ENCODE measurements around the gene CZIB.
"Not testable (repeated sequence)": the region's sequence is repeated elsewhere in the genome, so short reads cannot be mapped to it uniquely, and the experiment has no call there.

Gene CZIB

GRCh38 chr1:53188099-53188498, 32.3 kb downstream of the CZIB start:
- no peak for DNase-seq

DNA sequence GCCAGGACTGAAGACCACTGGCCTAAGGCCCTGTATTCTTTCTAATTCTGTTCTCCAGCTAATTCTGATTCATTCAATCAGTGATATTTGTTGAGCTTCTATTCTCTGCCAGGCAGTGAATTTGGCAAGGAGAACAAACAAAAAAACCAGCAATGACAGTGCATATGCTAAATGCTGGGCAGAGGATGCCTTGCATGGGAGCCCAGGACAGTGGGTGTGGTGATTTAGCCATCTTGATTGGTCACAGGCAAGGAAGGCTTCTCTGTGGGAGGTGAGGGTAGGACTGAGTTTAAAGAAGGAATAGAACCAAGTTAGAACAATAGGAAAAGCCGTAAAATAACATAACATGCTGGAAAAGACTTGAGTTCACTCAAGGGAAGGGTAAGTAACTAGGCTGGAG, 33.0 kb downstream of the CZIB start:
- DNase-seq = no peak

- no peak for DNase-seq
Observed at GRCh38 chr1:53186533-53186932, 33.9 kb downstream of the CZIB start.

- not testable (repeated sequence) for DNase-seq
Observed at GRCh38 chr1:53185955-53186297, 34.5 kb downstream of the CZIB start.

DNA sequence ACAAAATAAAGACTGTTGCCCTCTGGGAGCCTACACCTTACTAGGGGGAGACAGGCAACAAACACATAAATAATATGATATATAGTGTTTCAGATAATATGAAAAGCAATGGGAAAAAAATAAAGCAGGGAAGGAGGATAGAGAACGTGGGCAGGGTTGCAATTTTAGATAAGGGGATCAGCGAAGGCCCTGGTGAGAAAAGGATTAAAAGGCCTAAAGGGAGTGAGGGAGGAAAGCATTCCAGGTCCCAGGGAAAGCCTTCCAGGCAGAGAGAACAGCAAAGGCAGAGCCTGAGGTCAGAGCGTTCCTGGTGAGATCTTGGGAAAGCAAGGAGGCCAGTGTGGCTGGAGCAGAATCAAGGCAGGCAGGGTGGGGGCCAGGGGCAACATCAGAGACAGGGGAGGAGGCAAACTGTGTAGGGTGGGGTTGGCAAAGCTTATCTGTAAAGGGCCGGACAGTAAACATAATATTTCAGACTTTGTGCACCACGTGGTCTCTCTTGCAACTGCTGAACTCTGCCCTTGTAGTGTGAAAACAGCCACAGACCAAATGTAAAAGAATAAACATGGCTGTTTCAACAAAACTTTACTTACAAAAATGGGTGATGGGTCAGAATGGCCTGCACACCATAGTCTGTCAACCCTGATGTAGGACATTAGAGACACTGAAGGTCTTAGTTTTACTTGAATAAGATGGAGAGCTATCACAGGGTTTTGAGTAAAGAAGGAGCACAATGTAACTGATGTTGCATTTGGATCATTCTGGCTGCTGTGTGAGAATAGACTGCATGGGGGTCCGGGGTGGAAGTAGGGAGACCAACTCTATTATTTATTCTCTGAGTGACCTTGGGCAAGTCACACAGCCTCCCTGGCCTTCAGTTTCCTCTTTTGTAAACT, 37.1 kb downstream of the CZIB start:
- DNase-seq = no peak

DNA sequence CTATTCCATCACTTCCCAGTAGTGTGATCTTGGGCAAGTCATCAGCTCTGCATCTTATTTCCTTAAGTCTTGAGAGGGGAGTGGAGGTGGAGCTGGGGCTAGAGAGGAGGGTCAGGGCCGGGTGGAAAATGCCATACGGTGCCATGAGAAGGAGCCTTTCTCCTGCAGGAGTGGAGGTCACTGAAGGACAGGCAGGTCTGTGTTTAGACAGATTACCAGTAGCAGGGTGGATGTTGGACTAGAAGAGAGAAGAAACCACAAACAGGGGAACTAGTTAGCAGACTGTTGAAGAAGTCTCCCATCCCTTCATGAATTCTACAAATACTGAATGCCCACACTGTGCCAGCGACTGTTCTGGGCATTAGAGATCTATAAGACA, 37.7 kb downstream of the CZIB start:
- DNase-seq = no peak

GRCh38 chr1:53182111-53182593, 38.3 kb downstream of the CZIB start:
- peak; percentile 68 to 77 for DNase-seq

DNA sequence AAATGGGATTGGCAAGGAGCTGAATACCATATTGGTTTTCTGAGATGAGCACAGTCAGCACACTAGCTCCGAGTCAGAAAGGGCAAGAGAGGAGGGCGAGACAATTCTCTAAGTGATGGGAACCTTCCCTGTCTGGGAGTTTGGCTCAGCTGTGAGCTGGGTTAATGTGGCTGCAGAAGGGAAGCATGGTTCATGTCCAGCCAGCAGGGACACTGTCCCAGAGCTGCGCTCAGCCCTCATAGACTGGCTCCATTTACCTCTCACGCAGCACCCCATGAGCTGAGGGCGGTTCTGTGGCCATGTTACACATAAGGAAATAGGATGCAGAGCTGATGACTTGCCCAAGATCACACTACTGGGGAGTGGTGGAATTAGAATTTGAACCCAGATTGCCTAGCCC, 39.5 kb downstream of the CZIB start:
- DNase-seq = no peak

DNA sequence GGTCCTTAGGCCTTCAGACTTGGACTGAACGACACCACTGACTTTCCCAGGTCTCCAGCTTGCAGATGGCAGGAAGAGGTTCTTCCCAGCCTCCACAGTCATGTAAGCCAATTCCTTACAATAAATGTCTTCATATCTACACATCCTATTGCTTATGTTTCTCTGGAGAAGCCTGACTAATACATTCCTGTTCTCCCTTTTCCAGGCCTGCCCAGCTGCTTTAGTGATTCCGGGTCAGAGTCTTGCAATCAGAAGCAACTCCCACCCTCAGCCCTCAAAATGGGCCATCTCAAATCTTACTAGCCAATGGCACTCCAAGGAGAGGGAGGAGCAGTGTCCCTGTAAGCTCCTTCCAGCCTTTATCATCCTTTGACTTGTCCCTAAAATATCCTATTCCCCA, 40.2 kb downstream of the CZIB start:
- no peak for DNase-seq

DNA sequence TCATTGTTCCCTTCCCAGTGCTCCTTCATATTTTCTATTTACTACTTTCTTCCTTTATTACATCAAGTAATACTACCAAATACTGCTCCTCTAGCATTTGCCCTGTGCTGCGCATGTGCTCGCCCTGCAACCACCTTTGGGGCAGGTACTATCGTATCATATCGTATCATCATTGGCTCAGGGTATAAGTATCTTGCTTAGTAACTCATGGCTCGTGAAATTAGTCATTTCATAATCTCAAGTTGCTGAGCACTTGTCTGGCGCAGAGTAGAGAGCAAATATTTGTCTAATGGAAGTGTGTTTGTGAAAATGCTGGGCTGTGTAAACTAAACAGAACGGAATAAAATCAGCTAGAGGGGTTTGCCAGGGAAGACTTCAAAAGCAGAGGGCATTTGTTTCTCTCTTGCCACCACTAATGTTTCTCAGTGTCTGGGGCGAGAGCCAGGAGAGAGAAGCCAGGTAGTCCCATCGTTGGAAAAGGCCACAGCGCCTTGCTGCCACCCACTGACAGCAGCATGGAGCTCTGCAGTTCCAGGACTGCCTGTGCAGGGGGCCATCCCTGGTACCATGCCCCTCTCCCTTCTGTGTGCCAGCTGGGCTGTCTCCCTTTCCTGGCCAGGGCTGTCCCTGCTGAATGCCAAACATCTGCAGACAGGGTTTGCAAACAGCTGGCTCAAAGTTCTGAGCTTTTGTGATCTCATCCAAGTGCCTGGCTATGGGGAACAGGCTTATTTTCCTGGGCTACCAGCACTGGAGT, 43.8 kb downstream of the CZIB start:
- DNase-seq = peak; percentile 47 to 73

DNA sequence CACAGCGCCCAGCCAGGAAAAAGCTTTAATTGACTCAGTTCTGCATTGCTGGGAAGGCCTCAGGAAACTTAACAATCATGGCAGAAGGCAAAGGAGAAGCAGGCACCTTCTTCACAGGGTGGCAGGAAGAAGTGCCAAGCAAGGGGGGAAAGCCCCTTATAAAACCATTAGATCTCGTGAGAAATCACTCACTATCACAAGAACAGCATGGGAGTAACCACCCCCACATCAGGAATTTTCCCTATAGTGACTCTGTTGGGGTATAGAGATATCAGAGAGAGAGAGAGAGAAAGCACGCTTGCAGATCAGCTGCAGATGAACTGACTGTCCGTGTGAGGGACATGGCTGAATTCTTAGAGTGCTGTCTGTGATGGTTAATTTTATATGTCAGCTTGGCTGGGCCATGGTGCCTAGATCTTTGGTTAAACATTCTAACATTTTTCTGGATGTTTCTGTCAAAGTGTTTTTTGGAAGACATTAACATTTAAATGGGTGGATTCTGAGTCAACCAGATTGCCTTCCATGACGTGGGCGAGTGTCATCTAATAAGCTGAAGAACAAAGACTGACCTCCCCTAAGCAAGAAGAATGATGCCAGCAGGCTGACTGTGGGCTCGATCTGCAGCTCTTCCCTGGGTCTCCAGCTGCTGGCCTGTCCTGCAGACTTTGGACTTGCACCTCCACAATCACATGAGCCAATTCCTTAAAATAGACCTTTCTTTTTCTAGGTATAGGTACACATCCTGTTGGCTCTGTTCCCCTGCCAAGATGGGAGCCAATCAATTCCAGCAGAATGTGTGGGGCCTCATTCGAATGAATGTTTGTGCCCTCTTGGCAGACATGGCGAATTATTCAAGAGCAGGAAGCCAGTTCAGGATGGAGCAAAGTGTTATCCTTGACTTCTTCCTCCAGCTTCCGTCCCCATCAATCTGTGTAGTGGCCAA, 45.2 kb downstream of the CZIB start:
- DNase-seq = no peak

GRCh38 chr1:53172426-53173128, 47.9 kb downstream of the CZIB start:
- peak; percentile 97 to 98 for DNase-seq

DNA sequence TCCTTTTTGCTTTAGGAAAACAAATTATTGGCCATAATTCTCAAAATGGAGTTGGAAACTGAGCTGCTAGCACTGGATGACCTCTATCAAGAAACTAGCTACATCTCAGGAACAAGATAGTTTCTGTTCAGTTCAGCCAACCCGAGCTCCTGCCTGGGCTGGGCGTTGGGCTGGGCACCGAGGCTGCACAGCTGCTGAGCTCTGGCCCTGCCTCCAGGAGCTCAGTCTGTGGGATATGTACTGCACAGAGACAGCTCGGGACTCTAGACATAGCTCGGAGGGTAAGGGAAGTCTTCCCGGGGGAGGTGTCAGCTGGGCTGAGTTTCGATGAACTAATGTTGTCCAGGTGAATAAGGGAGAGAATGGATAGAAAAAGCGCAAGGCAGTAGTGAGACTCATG, 53.5 kb downstream of the CZIB start:
- no peak for DNase-seq

DNA sequence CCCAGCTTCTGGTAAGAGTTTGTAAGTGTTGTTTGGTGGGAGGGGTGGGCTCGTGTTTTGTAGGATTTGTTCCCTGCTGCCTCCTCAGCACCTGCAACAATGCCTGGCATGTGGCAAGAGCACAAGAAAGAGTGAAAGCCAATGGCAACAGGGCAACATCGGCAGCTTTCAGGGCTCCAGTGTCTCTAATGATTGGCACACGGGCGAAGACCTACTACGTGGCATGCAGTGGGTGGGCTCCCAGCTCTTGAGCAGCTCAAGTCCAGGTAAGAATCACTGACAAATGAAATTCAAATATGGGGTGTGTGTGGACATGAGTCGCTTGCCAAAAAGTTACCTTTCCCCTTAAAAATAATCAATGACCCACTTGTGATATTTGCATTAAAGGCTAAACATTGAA, 54.1 kb downstream of the CZIB start:
- no peak for DNase-seq

DNA sequence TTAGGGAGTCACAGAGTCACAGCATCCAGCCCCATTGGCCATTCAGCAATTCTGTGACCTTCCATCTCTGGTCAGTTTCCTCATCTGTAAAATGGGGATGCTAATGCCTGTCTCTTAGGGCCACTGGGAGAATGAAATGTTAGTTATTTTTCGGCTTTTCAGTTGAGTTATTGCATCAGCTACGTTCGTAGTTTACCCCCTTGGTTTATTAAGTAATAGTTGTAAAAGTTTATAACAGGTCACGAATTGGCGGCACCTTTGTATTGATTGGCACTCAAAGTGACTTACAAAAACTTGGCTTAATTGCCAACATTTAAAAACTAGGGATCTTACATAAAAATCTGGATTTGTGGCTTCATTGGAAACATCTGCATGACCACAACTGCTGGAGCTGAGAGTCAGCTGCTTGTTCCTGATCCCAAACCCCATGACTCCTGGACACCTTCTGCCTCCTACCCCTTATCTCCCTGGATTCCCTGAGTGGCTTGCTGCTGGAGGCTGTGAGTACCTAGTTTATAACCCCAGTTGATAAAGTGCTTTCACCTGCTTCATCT, 54.9 kb downstream of the CZIB start:
- no peak for DNase-seq
